Natural killer cell (primary cell): ENCODE measurements around the gene NTM. TPM values are rescaled to one million over a fixed set of nuclear protein-coding genes. Genes with fewer than 3 reads are reported as not detected.
"Not testable (repeated sequence)": the region's sequence is repeated elsewhere in the genome, so short reads cannot be mapped to it uniquely, and the experiment has no call there.

Experiments used
- ATAC-seq, 3 donors: fragments of 150-1000 bp in 2 of 3; fragments of 200-7000 bp in 1 of 3; cut with Tn5 transposase; 1 replicate in 1 of 3; 2 replicates in 2 of 3; pipeline ENCODE4 v1.10.0; 2021; ENCODE audit warnings: mild to moderate bottlenecking in 2 of 3, moderate library complexity in 2 of 3
- DNase-seq, 2 donors: peaks; one replicate each; pipeline versions ENCODE4 v3.0.0 to v3.0.0-alpha.2; 2013 to 2021; ENCODE audit warnings: mixed read lengths in 1 of 2
- H3K27ac ChIP-seq: one replicate; pipeline ENCODE4 v1.5.1; 2013; ENCODE audit warnings: mild to moderate bottlenecking, low read length
- H3K27me3 ChIP-seq: one replicate; pipeline ENCODE4 v1.6.1; 2013; ENCODE audit warnings: low read length; ENCODE audit not compliant: control insufficient read depth, insufficient read depth
- H3K36me3 ChIP-seq: one replicate; pipeline ENCODE4 v1.6.1; 2013; ENCODE audit warnings: low read length; ENCODE audit not compliant: control insufficient read depth, insufficient read depth
- H3K4me1 ChIP-seq: one replicate; pipeline ENCODE4 v1.6.1; 2013; ENCODE audit warnings: low read length; ENCODE audit not compliant: control insufficient read depth, insufficient read depth
- H3K4me3 ChIP-seq: one replicate; pipeline ENCODE4 v1.5.1; 2013; ENCODE audit warnings: low read length
- H3K9me3 ChIP-seq: one replicate; pipeline ENCODE4 v1.6.1; 2013; ENCODE audit warnings: low read length; ENCODE audit not compliant: control insufficient read depth, insufficient read depth
- H3K27ac Mint-ChIP-seq, 2 donors: one replicate each; pipeline ENCODE4 v1.8.0; 2022; ENCODE audit warnings: mild to moderate bottlenecking in 2 of 2, mixed read lengths in 2 of 2, moderate library complexity in 1 of 2
- H3K27me3 Mint-ChIP-seq, 2 donors: one replicate each; pipeline ENCODE4 v1.8.0; 2022; ENCODE audit warnings: low read depth in 2 of 2, mixed read lengths in 2 of 2
- H3K36me3 Mint-ChIP-seq: one replicate; pipeline ENCODE4 v1.8.0; 2022; ENCODE audit warnings: mixed read lengths
- H3K4me1 Mint-ChIP-seq, 2 donors: one replicate each; pipeline ENCODE4 v1.8.0; 2022; ENCODE audit warnings: mixed read lengths in 2 of 2
- H3K4me3 Mint-ChIP-seq: one replicate; pipeline ENCODE4 v1.8.0; 2022; ENCODE audit warnings: mild to moderate bottlenecking, moderate library complexity, mixed read lengths
- H3K9me3 Mint-ChIP-seq, 2 donors: one replicate each; pipeline ENCODE4 v1.8.0; 2022; ENCODE audit warnings: mixed read lengths in 2 of 2
- CTCF ChIP-seq: fragments of 200-600 bp; IDR thresholded peaks from one replicate; pipeline ENCODE4 v1.8.0; 2022; ENCODE audit warnings: antibody characterized with exemption
- WGBS: methylation state at CpG from one replicate; pipeline ENCODE4 v1.1.7; 2013; ENCODE audit warnings: missing lambda C conversion rate; ENCODE audit not compliant: insufficient coverage; 5-methylcytosine and 5-hydroxymethylcytosine counted together
- intact Hi-C: fragments of 100-400 bp; cut with micrococcal nuclease; formaldehyde crosslinking; loops from one replicate; pipeline ENCODE4 v1.14.2; 2022
- total RNA-seq, 4 donors: library from RNA; stranded (reverse); fragments of 120-200 nt in 1 of 4; gene quantifications; one replicate each; pipeline versions ENCODE4 v1.2.3 to v1.2.4, GENCODE V29; 2013 to 2022

The NTM gene
- total RNA-seq, 3 donors from 2014 or later (not counting 1 experiment from before 2014, with no cell fraction given), result not detected

GRCh38 chr11:132358573-132358953, 988.1 kb downstream of the NTM start:
- Histone ChIP-seq H3K9me3 (no peaks in the 10 kb centered on the region), H3K4me3 (no peak overlapping the region), H3K27ac (no peak overlapping the region), H3K27me3 (no peaks in the 10 kb centered on the region), H3K36me3 (no peaks in the 10 kb centered on the region), H3K4me1 (no peaks in the 10 kb centered on the region)
- no peak for ATAC-seq
- intact Hi-C loops, result no loop called here
- no peak overlapping the region for H3K4me3 Mint-ChIP-seq
- H3K36me3 Mint-ChIP-seq, result no peaks in the 10 kb centered on the region
- H3K4me1 Mint-ChIP-seq, result no peaks in the 10 kb centered on the region
- no peak overlapping the region for H3K27ac Mint-ChIP-seq
- no peak for DNase-seq
- peaks cover 8 to 16% of the 10 kb centered on the region in 2 donors for H3K9me3 Mint-ChIP-seq
- no peak for TF ChIP-seq CTCF
- 68% methylated on average over 3 of the region's 4 CpGs for WGBS
- no peaks in the 10 kb centered on the region for H3K27me3 Mint-ChIP-seq

GRCh38 chr11:132361011-132361550, 990.7 kb downstream of the NTM start:
- Histone ChIP-seq H3K9me3 (no peaks in the 10 kb centered on the region), H3K4me3 (no peak overlapping the region), H3K27me3 (no peaks in the 10 kb centered on the region), H3K4me1 (no peaks in the 10 kb centered on the region), H3K36me3 (no peaks in the 10 kb centered on the region), H3K27ac (no peak overlapping the region)
- intact Hi-C loops, result no loop called here
- DNase-seq (no peak), ATAC-seq (no peak)
- Mint-ChIP-seq H3K36me3 (no peaks in the 10 kb centered on the region), H3K27me3 (no peaks in the 10 kb centered on the region), H3K4me1 (no peaks in the 10 kb centered on the region), H3K27ac (no peak overlapping the region), H3K4me3 (no peak overlapping the region), H3K9me3 (peaks cover 11 to 17% of the 10 kb centered on the region in 2 donors)
- WGBS, result 79% methylated on average over 7 of the region's 8 CpGs
- no peak for TF ChIP-seq CTCF

- no peak overlapping the region for H3K4me3 Mint-ChIP-seq
- TF ChIP-seq CTCF, result no peak
- peaks cover 9 to 18% of the 10 kb centered on the region in 2 donors for H3K9me3 Mint-ChIP-seq
- Histone ChIP-seq H3K27ac (no peak overlapping the region), H3K4me3 (no peak overlapping the region), H3K9me3 (no peaks in the 10 kb centered on the region), H3K27me3 (no peaks in the 10 kb centered on the region), H3K36me3 (no peaks in the 10 kb centered on the region), H3K4me1 (no peaks in the 10 kb centered on the region)
- H3K36me3 Mint-ChIP-seq, result no peaks in the 10 kb centered on the region
- no peaks in the 10 kb centered on the region for H3K4me1 Mint-ChIP-seq
- H3K27me3 Mint-ChIP-seq, result no peaks in the 10 kb centered on the region
- no peak overlapping the region for H3K27ac Mint-ChIP-seq
- intact Hi-C loops, result no loop called here
- no peak for DNase-seq
- no peak for ATAC-seq
- WGBS, result 93% methylated on average over 2 of the region's 3 CpGs
Measured at GRCh38 chr11:132365650-132366049, 995.2 kb downstream of the NTM start.

- Histone ChIP-seq H3K9me3 (no peaks in the 10 kb centered on the region), H3K27ac (no peak overlapping the region), H3K4me3 (no peak overlapping the region), H3K27me3 (no peaks in the 10 kb centered on the region), H3K4me1 (no peaks in the 10 kb centered on the region), H3K36me3 (no peaks in the 10 kb centered on the region)
- Mint-ChIP-seq H3K4me3 (no peak overlapping the region), H3K27me3 (no peaks in the 10 kb centered on the region), H3K9me3 (peaks cover 7 to 16% of the 10 kb centered on the region in 2 donors), H3K4me1 (no peaks in the 10 kb centered on the region), H3K27ac (no peak overlapping the region), H3K36me3 (no peaks in the 10 kb centered on the region)
- WGBS, result 95% methylated on average over 2 of the region's 3 CpGs
- DNase-seq, result no peak
- no peak for TF ChIP-seq CTCF
- intact Hi-C loops, result no loop called here
- no peak for ATAC-seq
Measured at GRCh38 chr11:132367293-132367692, 996.9 kb downstream of the NTM start.

GRCh38 chr11:132370114-132370513, 999.7 kb downstream of the NTM start:
- H3K4me1 ChIP-seq, H3K27me3 Mint-ChIP-seq, H3K27ac Mint-ChIP-seq, H3K4me1 Mint-ChIP-seq, H3K36me3 Mint-ChIP-seq, H3K4me3 ChIP-seq, H3K9me3 ChIP-seq, H3K27me3 ChIP-seq, H3K4me3 Mint-ChIP-seq, ATAC-seq, H3K27ac ChIP-seq, intact Hi-C loops, DNase-seq, H3K36me3 ChIP-seq: not testable (repeated sequence)
- H3K9me3 Mint-ChIP-seq, result peaks cover 4 to 14% of the 10 kb centered on the region in 2 donors
